Calu3 (cell line): ENCODE measurements around the gene CYP26A1. TPM values are rescaled to one million over a fixed set of nuclear protein-coding genes. Genes with fewer than 3 reads are reported as not detected.

Experiments used
- Bru-seq: library from RNA; stranded (reverse); fragments of 400-500 nt; gene quantifications from one replicate; lab custom pipeline; 2021; lab: Mats Ljungman, UMichigan
- BruChase-seq, 2 experiments: library from RNA; stranded (reverse); fragments of 400-500 nt; gene quantifications; one replicate each; lab custom pipeline; 2021; lab: Mats Ljungman, UMichigan
- BruUV-seq: library from RNA; stranded (reverse); fragments of 400-500 nt; replicated peaks from 2 replicates; lab custom pipeline; 2021; lab: Mats Ljungman, UMichigan
- CTCF ChIA-PET: fragments of 300-600 bp; sonication (Branson Sonifier 250); formaldehyde crosslinking; loops from one replicate; lab custom pipeline; 2022; ENCODE audit warnings: antibody characterized with exemption; lab: Charles Lee
- DNase-seq: peaks from one replicate; pipeline ENCODE4 v3.0.0; 2022
- H3K27ac Mint-ChIP-seq: one replicate; pipeline ENCODE4 v1.8.0; 2022; ENCODE audit warnings: mixed read lengths; ENCODE audit not compliant: unreplicated experiment
- H3K27me3 Mint-ChIP-seq: one replicate; pipeline ENCODE4 v1.8.0; 2022; ENCODE audit warnings: mixed read lengths; ENCODE audit not compliant: unreplicated experiment
- H3K36me3 Mint-ChIP-seq: one replicate; pipeline ENCODE4 v1.8.0; 2022; ENCODE audit warnings: mild to moderate bottlenecking, moderate library complexity, mixed read lengths; ENCODE audit not compliant: insufficient read depth, unreplicated experiment
- H3K4me1 Mint-ChIP-seq: one replicate; pipeline ENCODE4 v1.8.0; 2022; ENCODE audit warnings: mild to moderate bottlenecking, low read depth, mixed read lengths; ENCODE audit not compliant: unreplicated experiment
- H3K4me3 Mint-ChIP-seq: one replicate; pipeline ENCODE4 v1.8.0; 2022; ENCODE audit warnings: mild to moderate bottlenecking, low read depth, moderate library complexity, mixed read lengths; ENCODE audit not compliant: unreplicated experiment
- H3K9me3 Mint-ChIP-seq: one replicate; pipeline ENCODE4 v1.8.0; 2022; ENCODE audit warnings: low read depth, mixed read lengths; ENCODE audit not compliant: unreplicated experiment
- CTCF ChIP-seq: fragments of 200-600 bp; IDR thresholded peaks from one replicate; pipeline ENCODE4 v1.8.0; 2022; ENCODE audit warnings: antibody characterized with exemption; ENCODE audit not compliant: unreplicated experiment
- intact Hi-C: fragments of 100-400 bp; cut with micrococcal nuclease; formaldehyde crosslinking; loops from one replicate; pipeline ENCODE4 v1.10.0; 2022; ENCODE audit not compliant: unreplicated experiment
- long read RNA-seq: library from polyadenylated mRNA; stranded (forward); transcript quantifications from one replicate; pipeline ENCODE4 v2.0.0, GENCODE V29; 2022
- total RNA-seq: library from RNA; stranded (reverse); gene quantifications from 2 replicates; pipeline ENCODE4 v1.2.3, GENCODE V29; 2022

The CYP26A1 gene, protein sequence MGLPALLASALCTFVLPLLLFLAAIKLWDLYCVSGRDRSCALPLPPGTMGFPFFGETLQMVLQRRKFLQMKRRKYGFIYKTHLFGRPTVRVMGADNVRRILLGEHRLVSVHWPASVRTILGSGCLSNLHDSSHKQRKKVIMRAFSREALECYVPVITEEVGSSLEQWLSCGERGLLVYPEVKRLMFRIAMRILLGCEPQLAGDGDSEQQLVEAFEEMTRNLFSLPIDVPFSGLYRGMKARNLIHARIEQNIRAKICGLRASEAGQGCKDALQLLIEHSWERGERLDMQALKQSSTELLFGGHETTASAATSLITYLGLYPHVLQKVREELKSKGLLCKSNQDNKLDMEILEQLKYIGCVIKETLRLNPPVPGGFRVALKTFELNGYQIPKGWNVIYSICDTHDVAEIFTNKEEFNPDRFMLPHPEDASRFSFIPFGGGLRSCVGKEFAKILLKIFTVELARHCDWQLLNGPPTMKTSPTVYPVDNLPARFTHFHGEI
- total RNA-seq = 0.98 and 2.1 TPM in 2 replicates
- percentile 17 among the genes with signal in this experiment for Bru-seq, nascent RNA
- percentile 22 among the genes with signal in this experiment for BruChase-seq, experiment 1, labeled RNA remaining after a 6-hour chase
- percentile 28 among the genes with signal in this experiment for BruChase-seq, experiment 2, labeled RNA remaining after a 2-hour chase
- long read RNA-seq, partial matches to known transcripts = 1 of 5 reads
- long read RNA-seq, other reads (novel, unspliced or antisense) = 0 of 5 reads

- CTCF ChIA-PET = interaction anchor here (0.6 kb wide), 1 partner anchor 34 kb away, joined by 3 read pairs; no protein-coding TSS in a partner anchor
- Mint-ChIP-seq H3K4me1 (no peaks in the 10 kb centered on the region), H3K4me3 (peak within 1 kb of the TSS; percentile 81), H3K9me3 (no peaks in the 10 kb centered on the region), H3K27me3 (peaks cover 10% of the 10 kb centered on the region), H3K27ac (no peak within 1 kb of the TSS), H3K36me3 (peaks cover 31% of the 10 kb centered on the region)
- peak; percentile 32 for DNase-seq
- intact Hi-C loops = no loop called here
- TF ChIP-seq CTCF = no peak
- no TSS peak for BruUV-seq
These were observed at the start of gene CYP26A1 for GRCh38 chr10:93073539-93074146. Gene CYP26A1 (plus strand): TSS chr10:93073893. CDS start chr10:93073935, 42 bp downstream.

DNA sequence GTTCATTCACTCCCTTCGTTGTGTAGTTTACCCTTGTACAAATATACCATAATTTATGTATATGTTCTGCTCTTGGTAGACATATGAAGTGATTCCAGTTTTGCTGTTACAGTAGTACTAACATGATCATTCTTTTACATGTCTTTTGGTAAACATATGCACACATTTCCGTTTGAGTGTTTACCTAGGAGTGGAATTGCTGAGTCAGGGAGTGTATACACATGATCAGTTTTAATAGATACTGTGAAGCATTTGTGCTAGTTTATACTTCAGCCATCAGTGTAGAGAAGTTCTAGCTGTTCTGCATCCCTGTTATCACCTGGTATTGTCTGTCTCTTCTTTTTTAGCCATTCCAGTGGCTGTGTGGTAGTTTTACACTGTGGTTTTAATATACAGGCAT lies 47.6 kb upstream of the CYP26A1 start:
- BruUV-seq = no TSS peak
- Mint-ChIP-seq H3K36me3 (peaks cover 6% of the 10 kb centered on the region), H3K4me1 (peaks cover 9% of the 10 kb centered on the region), H3K27ac (no peak overlapping the region), H3K4me3 (no peak overlapping the region), H3K27me3 (no peaks in the 10 kb centered on the region), H3K9me3 (no peaks in the 10 kb centered on the region)
- no peak for DNase-seq
- intact Hi-C loops = no loop called here
- CTCF ChIA-PET = no interaction called here
- TF ChIP-seq CTCF = no peak

DNA sequence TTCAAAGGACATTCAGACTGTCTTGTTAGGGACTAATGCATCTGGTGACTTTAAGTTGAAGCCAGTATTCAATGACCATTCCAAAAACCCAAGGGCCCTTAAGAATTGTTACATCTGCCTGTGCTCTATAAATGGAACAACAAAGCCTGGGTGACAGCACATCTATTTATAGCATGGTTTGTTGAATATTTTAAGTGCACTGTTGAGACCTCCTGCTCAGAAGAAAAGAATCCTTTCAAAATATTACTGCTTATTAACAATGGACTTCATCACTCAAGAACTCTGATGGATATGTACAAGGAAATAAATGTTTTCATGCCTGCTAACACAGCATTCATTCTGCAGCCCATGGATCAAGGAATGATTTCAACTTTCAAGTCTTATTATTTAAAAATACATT lies 46.2 kb upstream of the CYP26A1 start:
- Mint-ChIP-seq H3K27me3 (no peaks in the 10 kb centered on the region), H3K4me3 (no peak overlapping the region), H3K27ac (no peak overlapping the region), H3K9me3 (no peaks in the 10 kb centered on the region), H3K36me3 (peaks cover 6% of the 10 kb centered on the region), H3K4me1 (peaks cover 12% of the 10 kb centered on the region)
- intact Hi-C loops = no loop called here
- no peak for DNase-seq
- CTCF ChIA-PET = no interaction called here
- no peak for TF ChIP-seq CTCF
- no TSS peak for BruUV-seq

DNA sequence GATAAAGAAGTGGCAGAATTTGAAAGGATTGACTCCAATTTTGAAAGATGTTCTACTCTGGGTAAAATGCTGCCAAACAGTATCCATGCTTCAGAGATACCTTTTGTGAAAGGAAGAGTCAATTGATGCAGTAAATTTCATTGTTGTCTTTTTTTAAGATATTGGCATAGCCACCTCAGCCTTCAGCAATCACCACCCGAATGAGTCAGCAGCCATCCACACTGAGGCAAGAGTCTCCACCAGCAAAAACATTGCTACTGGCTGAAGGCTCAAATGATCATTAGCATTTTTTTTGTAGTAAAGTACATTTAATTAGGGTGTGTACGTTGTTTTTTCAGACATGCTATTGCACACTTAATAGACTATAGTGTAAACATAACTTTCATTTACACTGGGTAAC lies 44.8 kb upstream of the CYP26A1 start:
- Mint-ChIP-seq H3K9me3 (no peaks in the 10 kb centered on the region), H3K4me3 (no peak overlapping the region), H3K36me3 (peaks cover 6% of the 10 kb centered on the region), H3K27me3 (no peaks in the 10 kb centered on the region), H3K27ac (no peak overlapping the region), H3K4me1 (peaks cover 22% of the 10 kb centered on the region)
- TF ChIP-seq CTCF = no peak
- BruUV-seq = no TSS peak
- DNase-seq = no peak
- intact Hi-C loops = no loop called here
- CTCF ChIA-PET = no interaction called here
